Endodermal cell (in vitro differentiated cells): Measurements from ENCODE around the gene NRG2. TPM values are rescaled to one million over a fixed set of nuclear protein-coding genes. Genes with fewer than 3 reads are reported as not detected.

Source experiments
- DNase-seq: peaks from one replicate; pipeline ENCODE4 v3.0.0-alpha.2; 2017
- H3K27ac ChIP-seq: 2 replicates; pipeline ENCODE4 v1.5.1; 2013; ENCODE audit warnings: mild to moderate bottlenecking, low read depth, low read length, moderate library complexity
- H3K27me3 ChIP-seq: 2 replicates; pipeline ENCODE4 v1.6.1; 2013; ENCODE audit warnings: mild to moderate bottlenecking, low read length, moderate library complexity; ENCODE audit not compliant: insufficient read depth, control insufficient read depth, poor library complexity, severe bottlenecking
- H3K36me3 ChIP-seq: 2 replicates; pipeline ENCODE4 v1.7.0; 2013; ENCODE audit warnings: mild to moderate bottlenecking, low read length, moderate library complexity; ENCODE audit not compliant: control insufficient read depth, insufficient read depth
- H3K4me1 ChIP-seq: one replicate; pipeline ENCODE4 v1.7.0; 2013; ENCODE audit warnings: low read length; ENCODE audit not compliant: control insufficient read depth, insufficient read depth
- H3K4me3 ChIP-seq: 2 replicates; pipeline ENCODE4 v1.5.1; 2013; ENCODE audit warnings: mild to moderate bottlenecking, low read length, moderate library complexity
- H3K9ac ChIP-seq: 2 replicates; pipeline ENCODE4 v1.6.1; 2013; ENCODE audit warnings: mild to moderate bottlenecking, low read length, moderate library complexity; ENCODE audit not compliant: poor library complexity, severe bottlenecking; ENCODE audit errors: extremely low read depth
- H3K9me3 ChIP-seq: 2 replicates; pipeline ENCODE4 v1.6.1; 2013; ENCODE audit warnings: mild to moderate bottlenecking, low read length, moderate library complexity; ENCODE audit not compliant: control insufficient read depth
- H3K27ac Mint-ChIP-seq: 2 replicates; pipeline ENCODE4 v1.8.0; 2020; ENCODE audit warnings: mixed read lengths
- H3K27me3 Mint-ChIP-seq: 2 replicates; pipeline ENCODE4 v1.8.0; 2021; ENCODE audit warnings: mild to moderate bottlenecking, mixed read lengths; ENCODE audit not compliant: insufficient read depth
- H3K36me3 Mint-ChIP-seq: 2 replicates; pipeline ENCODE4 v1.8.0; 2020; ENCODE audit warnings: low read depth, mixed read lengths
- H3K4me1 Mint-ChIP-seq: 2 replicates; pipeline ENCODE4 v1.8.0; 2020; ENCODE audit warnings: mixed read lengths
- H3K4me3 Mint-ChIP-seq: 2 replicates; pipeline ENCODE4 v1.8.0; 2020; ENCODE audit warnings: mild to moderate bottlenecking, moderate library complexity, mixed read lengths
- H3K9me3 Mint-ChIP-seq: 2 replicates; pipeline ENCODE4 v1.8.0; 2020; ENCODE audit warnings: mild to moderate bottlenecking, mixed read lengths
- WGBS, 2 experiments: methylation state at CpG; one replicate each; pipeline versions ENCODE4 v1.1.5 to v1.1.7; 2013; ENCODE audit warnings: missing lambda C conversion rate in 2 of 2, mixed read lengths in 1 of 2; ENCODE audit not compliant: insufficient coverage in 1 of 2, insufficient read length in 1 of 2; 5-methylcytosine and 5-hydroxymethylcytosine counted together
- total RNA-seq, 2 donors: library from RNA; stranded (reverse); fragmentation: NEBNext Ultra II Directional in 1 of 2; extraction: Animal tissue kit (Norgen Biotek cat#: 25700) in 1 of 2; gene quantifications; 2 replicates in 1 of 2; 3 replicates in 1 of 2; pipeline ENCODE4 v1.2.1, GENCODE V29; 2021
- TF ChIP-seq, protein P1 (sequence below): fragments of 200-600 bp; sonication (generic); conservative IDR thresholded peaks from 2 replicates; pipeline ENCODE4 v1.5.0; 2021; ENCODE audit warnings: antibody characterized with exemption, mild to moderate bottlenecking

Gene NRG2
- total RNA-seq, 2 donors from 2014 or later = 10.8 to 12.5 TPM

GRCh38 chr5:139898981-139899380 lies 144.1 kb downstream of the NRG2 start:
- Histone ChIP-seq H3K27me3 (peaks cover 96% of the 10 kb centered on the region), H3K27ac (no peak overlapping the region), H3K36me3 (no peaks in the 10 kb centered on the region), H3K9me3 (no peaks in the 10 kb centered on the region), H3K4me3 (no peak overlapping the region), H3K4me1 (peaks cover 23% of the 10 kb centered on the region), H3K9ac (no peak overlapping the region)
- H3K4me1 Mint-ChIP-seq = peaks cover 28% of the 10 kb centered on the region
- DNase-seq = no peak
- H3K27ac Mint-ChIP-seq = no peak overlapping the region
- H3K4me3 Mint-ChIP-seq = no peak overlapping the region
- H3K9me3 Mint-ChIP-seq = no peaks in the 10 kb centered on the region
- WGBS, 2 experiments = 87 to 90% methylated on average over 2 of the region's 2 CpGs
- TF ChIP-seq, protein P1, sequence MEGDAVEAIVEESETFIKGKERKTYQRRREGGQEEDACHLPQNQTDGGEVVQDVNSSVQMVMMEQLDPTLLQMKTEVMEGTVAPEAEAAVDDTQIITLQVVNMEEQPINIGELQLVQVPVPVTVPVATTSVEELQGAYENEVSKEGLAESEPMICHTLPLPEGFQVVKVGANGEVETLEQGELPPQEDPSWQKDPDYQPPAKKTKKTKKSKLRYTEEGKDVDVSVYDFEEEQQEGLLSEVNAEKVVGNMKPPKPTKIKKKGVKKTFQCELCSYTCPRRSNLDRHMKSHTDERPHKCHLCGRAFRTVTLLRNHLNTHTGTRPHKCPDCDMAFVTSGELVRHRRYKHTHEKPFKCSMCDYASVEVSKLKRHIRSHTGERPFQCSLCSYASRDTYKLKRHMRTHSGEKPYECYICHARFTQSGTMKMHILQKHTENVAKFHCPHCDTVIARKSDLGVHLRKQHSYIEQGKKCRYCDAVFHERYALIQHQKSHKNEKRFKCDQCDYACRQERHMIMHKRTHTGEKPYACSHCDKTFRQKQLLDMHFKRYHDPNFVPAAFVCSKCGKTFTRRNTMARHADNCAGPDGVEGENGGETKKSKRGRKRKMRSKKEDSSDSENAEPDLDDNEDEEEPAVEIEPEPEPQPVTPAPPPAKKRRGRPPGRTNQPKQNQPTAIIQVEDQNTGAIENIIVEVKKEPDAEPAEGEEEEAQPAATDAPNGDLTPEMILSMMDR = no peak
- H3K36me3 Mint-ChIP-seq = no peaks in the 10 kb centered on the region
- H3K27me3 Mint-ChIP-seq = peaks cover 98% of the 10 kb centered on the region

DNA sequence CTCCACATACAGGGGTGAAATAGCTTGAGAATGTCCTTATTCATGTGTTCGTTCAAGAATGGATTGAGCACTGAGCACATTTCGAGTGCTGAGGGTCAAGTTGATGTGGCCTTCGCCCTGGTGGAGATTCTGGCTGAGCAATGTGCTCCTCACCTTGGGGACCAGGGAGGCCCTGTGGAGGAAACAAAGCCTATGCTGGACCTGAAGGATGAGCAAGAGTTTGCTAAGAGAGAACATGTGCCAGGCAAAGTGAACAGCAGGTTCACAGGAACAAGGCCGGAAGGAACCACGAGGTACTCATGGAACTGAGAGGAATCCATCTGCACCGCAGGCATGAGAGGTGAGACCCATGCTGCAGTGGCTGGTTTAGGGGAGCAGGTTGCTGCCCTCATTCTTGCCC lies 145.1 kb downstream of the NRG2 start:
- TF ChIP-seq, protein P1 = no peak
- peaks cover 25% of the 10 kb centered on the region for H3K4me1 Mint-ChIP-seq
- no peak overlapping the region for H3K27ac ChIP-seq
- H3K9me3 ChIP-seq = no peaks in the 10 kb centered on the region
- no peaks in the 10 kb centered on the region for H3K36me3 Mint-ChIP-seq
- no peak for DNase-seq
- H3K27me3 ChIP-seq = peaks cover 91% of the 10 kb centered on the region
- peaks cover 21% of the 10 kb centered on the region for H3K4me1 ChIP-seq
- 95 to 96% methylated on average over 6 of the region's 6 CpGs for WGBS, 2 experiments
- H3K27me3 Mint-ChIP-seq = peaks cover 92% of the 10 kb centered on the region
- H3K4me3 Mint-ChIP-seq = no peak overlapping the region
- no peaks in the 10 kb centered on the region for H3K9me3 Mint-ChIP-seq
- H3K4me3 ChIP-seq = no peak overlapping the region
- H3K27ac Mint-ChIP-seq = no peak overlapping the region
- no peaks in the 10 kb centered on the region for H3K36me3 ChIP-seq
- no peak overlapping the region for H3K9ac ChIP-seq

DNA sequence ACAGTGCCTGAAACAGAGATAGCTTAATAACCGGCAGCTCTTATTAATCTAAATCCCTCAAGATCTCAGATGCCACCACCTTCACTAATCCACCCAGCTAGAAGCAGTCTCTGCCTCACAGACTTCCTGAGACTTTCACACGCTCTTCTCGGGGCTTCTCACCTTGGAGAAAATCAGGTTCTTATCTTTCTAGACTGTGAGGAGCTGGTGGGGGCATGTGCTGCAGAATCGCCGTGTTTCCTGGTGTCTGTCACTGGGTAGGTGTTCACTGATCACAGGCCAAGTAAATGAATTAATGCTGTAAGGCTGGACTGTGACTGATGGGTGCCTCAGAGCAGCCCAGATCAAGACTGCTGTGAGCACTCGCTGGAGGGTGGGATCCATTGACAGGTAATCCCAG lies 145.8 kb downstream of the NRG2 start:
- peaks cover 89% of the 10 kb centered on the region for H3K27me3 Mint-ChIP-seq

More for the DNA sequence above, 145.8 kb downstream of the NRG2 start:
- peaks cover 89% of the 10 kb centered on the region for H3K27me3 ChIP-seq
- H3K4me3 ChIP-seq = no peak overlapping the region
- no peak overlapping the region for H3K9ac ChIP-seq
- H3K4me1 Mint-ChIP-seq = peaks cover 24% of the 10 kb centered on the region
- H3K36me3 ChIP-seq = no peaks in the 10 kb centered on the region
- no peak overlapping the region for H3K4me3 Mint-ChIP-seq
- TF ChIP-seq, protein P1 = no peak
- H3K36me3 Mint-ChIP-seq = no peaks in the 10 kb centered on the region
- peaks cover 14% of the 10 kb centered on the region for H3K4me1 ChIP-seq
- no peaks in the 10 kb centered on the region for H3K9me3 Mint-ChIP-seq
- no peak overlapping the region for H3K27ac Mint-ChIP-seq
- peak; percentile 49 for DNase-seq
- H3K9me3 ChIP-seq = no peaks in the 10 kb centered on the region
- 60 to 74% methylated on average over 5 to 6 of the region's 6 CpGs for WGBS, 2 experiments
- no peak overlapping the region for H3K27ac ChIP-seq
